HG03039 (cell line): ENCODE results near the gene TFCP2L1.
"Not testable (repeated sequence)": the region's sequence is repeated elsewhere in the genome, so short reads cannot be mapped to it uniquely, and the experiment has no call there.

Experiments used
- ATAC-seq: cut with Tn5 transposase; IDR thresholded peaks from one replicate; pipeline ENCODE4 v1.9.1; 2021; ENCODE audit warnings: mild to moderate bottlenecking, moderate library complexity; ENCODE audit not compliant: unreplicated experiment

Gene TFCP2L1

GRCh38 chr2:121227381-121228144 is 57.4 kb downstream of the TFCP2L1 start:
- ATAC-seq, result not testable (repeated sequence)

- ATAC-seq, result not testable (repeated sequence)
Observed at GRCh38 chr2:121225681-121226080, 59.3 kb downstream of the TFCP2L1 start.

DNA sequence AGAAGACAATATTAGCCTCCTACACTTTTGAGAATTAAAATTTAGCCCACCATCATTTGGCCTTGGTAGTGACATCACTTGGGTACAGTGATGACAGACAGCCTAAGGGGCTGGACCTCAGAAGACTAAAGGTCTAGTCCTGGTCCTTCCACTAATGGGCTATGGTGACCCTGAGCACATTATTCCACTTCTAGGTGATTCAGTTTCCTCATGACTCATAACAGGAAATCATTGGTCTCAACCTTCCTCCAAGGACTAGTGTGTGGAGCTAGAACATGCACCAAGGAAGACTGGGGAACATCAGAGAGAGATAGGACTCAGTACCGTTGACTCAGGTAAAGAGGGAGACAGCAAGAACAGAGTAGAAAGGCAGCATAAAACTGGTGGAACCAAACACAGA is 64.0 kb downstream of the TFCP2L1 start:
- no peak for ATAC-seq

GRCh38 chr2:121219866-121220265 is 65.1 kb downstream of the TFCP2L1 start:
- no peak for ATAC-seq

DNA sequence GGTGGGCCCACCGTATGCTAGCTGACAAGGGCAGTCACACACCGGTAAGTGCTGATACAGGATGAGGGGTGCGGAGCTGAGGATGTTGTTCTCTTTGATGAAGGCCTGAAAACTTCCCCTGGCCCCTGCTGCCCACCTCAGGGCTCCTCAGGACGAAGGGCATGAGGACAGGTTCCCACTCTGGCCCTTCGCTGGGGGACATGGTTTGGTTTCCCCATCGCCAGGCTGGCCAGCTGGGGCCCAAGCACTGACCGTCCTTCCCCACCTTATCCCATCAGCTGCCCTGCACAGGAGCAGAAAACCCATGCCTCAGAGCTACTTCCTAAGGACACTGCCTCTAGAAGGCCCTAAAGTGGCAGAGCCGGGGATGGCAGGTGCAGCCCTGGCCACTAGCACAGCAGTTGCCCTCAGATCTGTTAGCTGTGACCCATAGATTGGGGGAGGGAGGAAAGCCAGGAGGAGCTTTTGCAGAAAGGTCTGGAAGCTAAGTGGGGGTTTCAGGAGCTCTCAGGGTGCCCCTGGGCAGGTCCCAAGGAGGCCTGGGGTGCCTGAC is 66.5 kb downstream of the TFCP2L1 start:
- ATAC-seq, result no peak

DNA sequence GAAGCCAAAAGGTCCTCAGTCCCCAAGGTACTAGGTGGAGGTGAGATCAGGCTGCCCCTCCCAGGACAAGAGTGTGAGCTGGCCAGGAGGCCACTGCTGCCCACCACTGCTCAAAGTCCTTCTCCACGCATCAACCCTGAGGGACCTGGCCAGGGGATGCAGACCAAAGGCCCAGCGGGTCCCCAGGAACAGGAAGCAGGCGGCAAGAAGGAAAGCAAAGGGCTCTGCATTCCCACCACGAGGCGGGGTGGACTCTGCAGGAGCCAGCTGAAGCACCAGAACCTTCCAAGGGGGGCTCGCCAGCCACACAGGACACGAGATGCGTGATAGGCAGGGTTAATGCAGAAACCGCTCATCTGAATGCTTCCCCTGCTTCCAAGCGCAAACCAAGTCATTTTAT is 67.4 kb downstream of the TFCP2L1 start:
- ATAC-seq, result no peak

GRCh38 chr2:121214296-121214695 is 70.7 kb downstream of the TFCP2L1 start:
- no peak for ATAC-seq

DNA sequence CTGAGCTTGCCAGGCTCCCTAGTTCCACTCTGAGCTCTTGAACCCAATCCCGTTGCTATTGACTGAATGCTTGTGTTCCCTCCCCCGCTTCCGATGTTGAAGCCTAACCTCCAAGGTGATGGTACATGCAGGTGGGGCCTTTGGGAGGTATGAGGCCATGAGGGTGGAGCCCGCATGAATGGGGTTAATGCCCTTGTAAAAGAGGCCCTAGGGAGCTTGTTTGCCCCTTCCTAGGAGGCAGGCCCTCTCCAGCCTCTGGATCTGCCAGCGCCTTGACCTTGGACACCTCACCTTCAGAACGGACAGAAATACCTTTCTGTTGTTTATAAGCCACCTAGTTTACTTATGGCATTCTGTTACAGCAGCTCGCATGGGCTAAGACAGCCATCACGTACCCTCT is 71.6 kb downstream of the TFCP2L1 start:
- ATAC-seq, result no peak

GRCh38 chr2:121212661-121213325 is 72.2 kb downstream of the TFCP2L1 start:
- ATAC-seq, result no peak

DNA sequence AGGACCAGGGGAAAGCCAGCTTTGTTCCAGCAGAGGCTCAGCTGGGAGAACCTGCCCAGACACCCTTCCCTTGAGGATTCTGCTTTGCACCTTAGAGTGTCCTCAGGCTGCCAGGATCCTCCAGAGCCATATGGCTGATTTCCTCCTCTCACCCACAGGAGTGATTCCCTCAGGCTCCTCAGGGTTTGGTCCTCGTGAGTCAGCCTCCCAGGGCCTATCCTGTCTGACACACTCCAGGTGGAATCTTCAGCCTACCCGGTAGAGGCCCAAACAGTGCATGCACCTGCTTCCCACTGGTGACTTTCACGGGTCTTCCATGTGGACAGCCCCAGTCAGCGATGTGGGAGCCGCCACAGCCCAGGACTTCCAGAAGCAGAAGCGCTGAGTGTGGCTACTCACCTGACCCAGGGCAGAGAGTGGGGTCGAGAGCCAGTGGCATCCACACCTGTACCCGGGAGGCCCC is 73.3 kb downstream of the TFCP2L1 start:
- no peak for ATAC-seq

DNA sequence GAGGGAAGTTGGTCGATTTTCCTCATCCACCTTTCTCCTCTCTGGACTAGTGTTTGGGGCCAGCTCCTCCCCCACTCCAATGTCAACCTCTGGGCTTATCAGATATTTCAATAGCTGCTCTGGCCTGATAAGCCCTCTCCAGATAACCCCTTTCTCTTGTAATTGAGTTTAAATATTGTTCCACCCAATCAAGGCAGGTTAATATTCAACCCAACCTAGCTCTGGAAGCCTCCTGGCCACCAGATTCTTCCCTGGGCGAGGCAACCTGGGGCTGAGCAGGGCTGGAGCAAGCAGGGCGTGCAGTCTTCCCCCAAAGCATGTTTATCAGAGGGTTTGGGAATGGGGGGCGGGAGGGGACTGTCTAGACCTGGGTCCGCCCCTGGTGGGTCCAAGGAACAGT is 73.8 kb downstream of the TFCP2L1 start:
- no peak for ATAC-seq

GRCh38 chr2:121210691-121211090 is 74.3 kb downstream of the TFCP2L1 start:
- no peak for ATAC-seq

DNA sequence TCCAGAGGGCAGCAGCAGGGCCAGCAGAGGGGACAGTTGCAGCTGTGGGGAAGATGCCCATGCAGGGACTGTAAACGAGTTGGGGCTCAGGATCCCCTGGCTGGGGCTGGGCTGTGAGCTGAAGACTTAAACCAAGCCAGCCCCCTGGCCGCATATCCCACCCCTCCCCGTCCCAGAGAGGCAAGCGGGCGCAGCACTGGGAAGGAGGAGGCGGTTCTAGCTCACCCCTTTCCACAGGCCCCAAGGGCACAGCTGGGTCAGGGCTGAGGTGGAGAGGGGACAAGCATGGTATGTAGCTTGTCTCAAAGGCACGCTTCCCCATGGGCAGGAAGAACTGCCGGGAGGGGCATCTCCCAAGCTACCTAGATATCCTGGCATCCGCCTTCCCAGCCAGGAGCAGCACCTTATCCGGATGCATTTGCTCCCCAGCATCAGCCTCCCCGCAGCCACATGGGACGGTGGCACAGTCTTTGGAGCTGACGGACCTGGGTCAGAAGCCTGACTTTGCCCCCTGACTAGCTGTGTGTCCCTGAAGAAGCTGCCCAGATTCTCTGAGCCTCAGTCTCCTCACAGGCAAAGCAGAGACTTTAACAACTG is 75.9 kb downstream of the TFCP2L1 start:
- ATAC-seq, result no peak

GRCh38 chr2:121207494-121207893 is 77.5 kb downstream of the TFCP2L1 start:
- ATAC-seq, result no peak

DNA sequence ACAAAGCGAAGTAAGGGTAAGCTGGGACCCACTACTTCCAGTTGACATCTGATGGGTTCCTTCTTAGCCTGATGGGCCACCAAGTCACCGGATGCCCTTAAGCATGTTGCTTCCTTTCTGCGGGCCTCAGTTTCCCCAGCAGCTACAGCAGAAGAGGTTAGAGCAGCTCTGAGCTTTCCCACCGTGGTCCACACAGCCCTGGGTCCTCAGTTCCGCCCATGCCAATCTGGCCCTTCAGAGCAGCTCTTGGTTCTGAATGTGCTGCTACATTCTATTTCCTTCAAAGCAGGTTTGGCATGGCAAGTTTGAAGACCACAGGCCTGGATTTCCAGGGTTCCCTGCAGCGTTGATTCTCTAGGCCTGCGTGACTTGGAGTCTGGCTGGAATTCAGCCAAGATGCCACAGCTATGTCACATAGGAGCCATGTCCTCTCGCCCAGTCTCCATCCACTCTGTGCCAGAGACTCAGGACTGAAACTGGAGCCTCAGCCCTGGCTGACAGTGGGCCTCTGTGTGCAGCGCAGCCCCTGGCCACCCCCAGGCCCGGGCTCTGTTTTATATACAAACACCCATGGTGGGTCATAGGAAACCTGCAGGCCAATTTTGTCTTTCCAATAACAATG is 79.6 kb downstream of the TFCP2L1 start:
- no peak for ATAC-seq

DNA sequence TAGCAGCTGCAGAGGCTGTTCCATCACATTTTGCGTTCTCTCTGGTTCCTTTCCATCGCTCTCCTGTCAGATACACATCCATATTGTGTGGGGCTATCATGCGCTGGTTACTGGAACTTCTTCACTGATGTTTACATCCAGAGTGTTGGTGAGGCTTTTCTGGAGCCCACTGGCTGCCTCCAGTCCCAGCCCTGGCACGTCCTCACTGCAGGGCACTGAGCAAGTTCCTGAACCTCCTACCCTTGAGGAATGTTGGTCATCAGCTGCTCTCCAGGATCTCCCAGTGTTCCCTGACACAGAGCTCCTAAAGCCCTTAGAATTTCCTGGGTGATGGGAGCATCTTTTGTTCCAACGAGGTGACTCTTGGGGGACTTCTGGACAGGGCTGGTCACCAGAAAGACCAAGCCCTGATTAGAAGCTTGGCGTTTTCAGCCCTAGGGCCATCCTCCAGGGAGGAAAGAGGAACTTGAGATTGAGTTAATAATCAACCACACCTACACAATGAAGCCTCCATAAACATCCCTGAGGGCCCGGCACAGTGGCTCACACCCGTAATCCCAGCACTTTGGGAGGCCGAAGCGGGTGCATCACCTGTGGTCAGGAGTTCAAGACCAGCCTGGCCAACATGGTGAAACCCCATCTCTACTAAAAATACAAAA is 81.3 kb downstream of the TFCP2L1 start:
- ATAC-seq, result no peak

DNA sequence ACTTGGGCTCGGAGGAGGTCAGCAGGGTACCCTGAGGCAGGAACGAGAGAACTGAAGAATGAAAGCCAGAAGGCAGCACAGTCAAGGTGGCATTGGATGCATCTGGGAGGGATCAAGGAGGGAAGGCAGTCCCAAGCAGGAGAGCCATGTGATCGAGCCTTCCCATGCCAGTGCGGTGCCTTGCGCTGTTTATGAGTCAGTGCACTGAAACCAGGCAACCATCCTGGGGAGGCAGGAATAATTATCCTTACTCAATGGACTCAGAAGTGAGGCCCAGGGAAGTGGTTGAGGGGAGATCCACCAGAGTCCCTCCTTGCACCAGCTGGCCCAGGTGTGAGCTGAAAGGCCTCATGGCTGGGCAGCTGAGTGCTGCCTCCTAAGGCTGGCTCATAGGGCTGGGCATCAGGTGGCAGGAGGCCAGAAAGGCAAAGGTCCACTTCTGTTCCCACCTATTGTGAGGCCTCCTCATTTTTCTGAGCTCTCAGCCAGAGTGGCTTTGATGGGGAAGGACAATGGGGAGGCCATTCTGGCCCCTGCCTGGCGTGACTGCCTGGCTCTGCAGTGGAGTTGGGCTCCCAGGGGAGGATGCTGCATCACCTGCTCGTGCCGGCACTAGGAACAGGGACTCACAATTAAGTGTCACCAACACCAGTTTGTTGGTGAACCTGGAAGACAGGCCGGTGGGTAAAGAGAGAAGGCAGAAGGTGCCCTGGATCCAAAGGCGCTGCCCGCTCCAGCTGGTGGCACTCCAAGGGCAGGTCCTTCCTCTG is 82.3 kb downstream of the TFCP2L1 start:
- ATAC-seq, result no peak

DNA sequence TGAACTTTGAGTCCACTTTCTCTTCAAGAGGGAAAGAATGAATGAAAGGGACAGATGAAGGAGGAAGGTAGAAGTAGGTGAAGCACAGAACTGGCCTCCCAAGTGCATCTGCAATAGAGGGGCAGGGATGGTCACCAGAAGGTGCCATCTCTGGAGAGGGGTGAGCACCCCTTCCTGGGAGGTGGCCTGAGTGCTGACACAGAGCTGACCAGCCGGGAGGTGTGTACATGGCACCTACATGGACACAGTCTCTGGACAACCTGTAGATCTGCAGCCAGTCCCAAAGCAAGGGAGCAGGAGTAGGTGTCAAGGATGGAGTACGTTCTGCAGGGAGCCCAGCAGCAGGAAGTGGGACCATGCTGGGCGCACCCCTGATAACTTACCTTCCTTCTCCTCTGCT is 83.2 kb downstream of the TFCP2L1 start:
- ATAC-seq, result no peak

DNA sequence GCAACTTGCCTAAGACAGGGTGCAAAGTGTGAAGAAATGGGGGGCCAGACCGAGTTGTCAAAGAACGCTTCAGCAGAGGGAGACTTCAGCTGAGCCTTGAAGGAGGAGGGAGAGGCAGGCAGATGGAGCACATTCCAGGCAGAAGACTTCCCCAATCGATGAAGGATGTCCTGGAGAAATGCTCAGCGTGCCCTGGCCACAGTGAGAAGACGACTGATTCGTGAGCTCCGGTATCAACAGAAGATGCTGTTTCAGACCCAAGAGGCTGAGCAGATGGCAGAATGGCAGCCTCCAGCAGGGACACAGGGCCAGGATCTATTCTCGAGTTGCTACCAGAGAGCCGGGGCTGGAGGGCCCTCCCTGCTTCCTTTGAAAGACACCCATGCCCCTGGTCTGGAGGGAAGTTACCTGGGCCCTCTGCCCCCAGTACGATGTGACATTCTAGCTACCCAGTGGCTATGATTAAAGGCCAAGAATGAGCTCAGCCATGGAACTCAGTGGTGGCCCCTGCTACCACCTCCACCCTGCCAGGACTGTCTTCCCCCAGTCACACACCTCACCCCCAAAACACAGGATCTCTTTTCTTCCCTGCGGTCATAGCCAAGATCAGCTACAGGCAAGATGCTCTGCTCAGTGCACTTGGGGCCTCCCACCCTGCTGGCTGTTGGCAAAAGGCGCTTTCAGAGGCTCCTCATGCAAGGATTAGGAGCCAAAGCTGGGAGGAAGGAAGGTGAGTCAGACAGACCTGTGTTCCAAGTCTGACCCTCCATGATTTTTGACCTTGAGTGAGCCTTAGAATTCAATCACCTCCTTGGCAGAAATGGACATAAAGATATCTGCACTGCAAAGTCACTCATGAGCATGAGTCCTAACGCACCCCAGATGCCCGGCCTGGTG is 84.3 kb downstream of the TFCP2L1 start:
- no peak for ATAC-seq
